NT2/D1 (cell line): ENCODE results near the gene DECR2.

Experiments used
- DNase-seq: peaks from one replicate; pipeline ENCODE4 v3.0.0-alpha.2; 2011; ENCODE audit warnings: low read depth, low spot score
- H3K27me3 ChIP-seq: 2 replicates; pipeline ENCODE4 v1.6.0; 2011; ENCODE audit warnings: mild to moderate bottlenecking; ENCODE audit not compliant: insufficient read length, insufficient read depth
- H3K36me3 ChIP-seq: 2 replicates; pipeline ENCODE4 v1.6.1; 2011; ENCODE audit warnings: mild to moderate bottlenecking, low read length, mixed read lengths; ENCODE audit not compliant: insufficient read depth, insufficient read length
- H3K4me1 ChIP-seq: 2 replicates; pipeline ENCODE4 v1.5.1; 2011; ENCODE audit not compliant: insufficient read depth, insufficient read length
- H3K4me3 ChIP-seq: 2 replicates; pipeline ENCODE4 v1.5.1; 2011; ENCODE audit warnings: low read depth; ENCODE audit not compliant: insufficient read length
- H3K9ac ChIP-seq: 2 replicates; pipeline ENCODE4 v1.6.0; 2011; ENCODE audit warnings: low read depth; ENCODE audit not compliant: insufficient read length
- H3K9me3 ChIP-seq: 2 replicates; pipeline ENCODE4 v1.5.1; 2011; ENCODE audit warnings: mild to moderate bottlenecking, low read length; ENCODE audit not compliant: insufficient read depth
- SUZ12 ChIP-seq: IDR thresholded peaks from 2 replicates; pipeline ENCODE4 v1.6.1; 2011; ENCODE audit not compliant: insufficient read length, insufficient read depth; ENCODE audit errors: extremely low read depth
- YY1 ChIP-seq: IDR thresholded peaks from 2 replicates; pipeline ENCODE4 v1.6.1; 2011; ENCODE audit not compliant: insufficient read length, insufficient read depth
- ZNF274 ChIP-seq: IDR thresholded peaks from 2 replicates; pipeline ENCODE4 v1.6.1; 2011; ENCODE audit warnings: mild to moderate bottlenecking, low read depth, low read length

The DECR2 gene

DNA sequence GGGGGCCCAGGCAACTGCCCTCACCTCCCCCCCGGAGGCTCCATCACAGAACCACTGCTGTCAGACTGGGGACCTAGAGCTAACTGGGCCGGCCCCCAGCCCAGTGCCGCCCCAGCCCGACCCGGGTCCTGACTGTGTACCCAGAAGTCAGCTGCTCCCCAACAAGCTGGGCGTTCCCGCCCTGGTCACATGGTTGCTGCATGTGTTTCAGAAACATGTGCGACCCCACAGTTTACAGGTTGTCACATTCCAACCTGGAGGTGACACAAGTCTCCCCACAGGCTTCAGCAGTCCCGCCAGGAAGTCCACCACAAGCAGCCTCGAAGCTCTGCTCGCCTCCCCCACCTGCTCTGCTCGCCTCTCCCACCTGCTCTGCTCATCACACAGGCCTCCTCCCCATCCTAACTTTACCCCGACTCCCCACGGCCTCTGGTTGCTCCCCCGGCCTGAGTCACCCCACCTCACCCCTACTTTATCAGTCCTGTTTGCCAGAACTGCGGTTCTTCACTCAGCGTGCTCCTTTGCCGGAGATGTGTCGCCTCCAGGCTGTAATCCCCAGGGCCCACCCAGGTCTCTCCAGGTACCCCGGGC, 32.3 kb upstream of the DECR2 start:
- no peaks in the 10 kb centered on the region for H3K9me3 ChIP-seq
- H3K9ac ChIP-seq = peak overlapping the region; percentile 88
- peaks cover 14% of the 10 kb centered on the region for H3K4me1 ChIP-seq
- H3K27me3 ChIP-seq = no peaks in the 10 kb centered on the region
- no peak for TF ChIP-seq YY1
- TF ChIP-seq SUZ12 = no peak
- TF ChIP-seq ZNF274 = no peak
- peaks cover 76% of the 10 kb centered on the region for H3K36me3 ChIP-seq
- H3K4me3 ChIP-seq = peak overlapping the region; percentile 51
- DNase-seq = no peak

DNA sequence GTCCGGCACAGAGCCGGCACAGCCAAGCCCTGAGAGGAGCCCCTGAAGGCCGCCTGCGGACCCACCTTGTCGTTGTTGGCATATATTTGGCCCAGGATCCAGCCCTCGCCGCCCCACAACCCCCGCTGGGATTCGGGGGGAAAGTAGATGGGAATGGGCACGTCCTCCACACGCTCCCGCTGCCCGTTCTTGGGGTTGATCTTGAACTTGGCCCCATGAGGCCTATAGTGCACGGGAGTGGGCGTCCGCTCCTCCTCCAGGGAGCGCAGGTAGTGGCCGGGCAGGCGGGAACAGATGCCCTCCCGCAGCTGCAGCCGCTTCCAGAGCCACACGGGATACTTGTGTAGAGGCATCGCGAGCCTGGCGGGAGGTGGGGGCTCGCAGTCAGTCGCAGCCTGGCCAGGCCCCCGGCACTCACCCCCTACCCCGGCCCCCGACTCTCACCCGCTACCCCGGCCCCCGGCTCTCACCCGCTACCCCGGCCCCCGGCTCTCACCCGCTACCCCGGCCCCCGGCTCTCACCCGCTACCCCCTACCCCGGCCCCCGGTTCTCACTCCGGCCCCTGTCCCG, 31.7 kb upstream of the DECR2 start:
- Histone ChIP-seq H3K36me3 (peaks cover 82% of the 10 kb centered on the region), H3K4me1 (peaks cover 15% of the 10 kb centered on the region), H3K9me3 (no peaks in the 10 kb centered on the region), H3K27me3 (no peaks in the 10 kb centered on the region), H3K9ac (peak overlapping the region; percentile 88), H3K4me3 (peak overlapping the region; percentile 51)
- DNase-seq = no peak
- no peak for TF ChIP-seq YY1
- TF ChIP-seq ZNF274 = no peak
- no peak for TF ChIP-seq SUZ12

DNA sequence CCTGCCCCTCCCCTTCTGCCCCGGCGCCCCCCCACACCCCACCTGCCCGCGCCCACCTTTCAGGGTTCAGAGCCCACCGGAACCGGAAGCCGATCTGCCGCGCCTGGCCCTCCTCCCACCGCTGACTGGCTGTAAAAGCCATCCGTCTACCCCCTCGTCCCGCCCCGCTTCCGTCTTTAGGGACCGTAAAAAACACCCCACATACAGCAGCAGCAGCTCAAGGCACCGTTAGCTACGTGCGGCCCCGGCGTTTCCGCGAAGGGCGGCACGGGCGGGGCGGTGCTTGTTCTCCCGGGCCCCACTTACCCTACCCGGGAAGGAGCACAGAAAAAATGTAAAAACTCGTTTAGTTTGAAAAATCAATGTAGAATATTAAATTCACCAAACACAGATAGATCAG, 31.2 kb upstream of the DECR2 start, which contains the start of gene MRPL28:
Gene MRPL28, minus strand, starts transcription at position 96 of the 400 bp plus-strand sequence. CDS start 320 bp downstream, outside the sequence.
- no peak for TF ChIP-seq SUZ12
- TF ChIP-seq ZNF274 = no peak
- TF ChIP-seq YY1 = no peak
- H3K36me3 ChIP-seq = peaks cover 85% of the 10 kb centered on the region
- peak within 1 kb of the TSS; percentile 51 for H3K4me3 ChIP-seq
- peak within 1 kb of the TSS; percentile 88 for H3K9ac ChIP-seq
- peak; percentile 94 for DNase-seq
- H3K27me3 ChIP-seq = no peaks in the 10 kb centered on the region
- H3K4me1 ChIP-seq = peaks cover 15% of the 10 kb centered on the region
- H3K9me3 ChIP-seq = no peaks in the 10 kb centered on the region

DNA sequence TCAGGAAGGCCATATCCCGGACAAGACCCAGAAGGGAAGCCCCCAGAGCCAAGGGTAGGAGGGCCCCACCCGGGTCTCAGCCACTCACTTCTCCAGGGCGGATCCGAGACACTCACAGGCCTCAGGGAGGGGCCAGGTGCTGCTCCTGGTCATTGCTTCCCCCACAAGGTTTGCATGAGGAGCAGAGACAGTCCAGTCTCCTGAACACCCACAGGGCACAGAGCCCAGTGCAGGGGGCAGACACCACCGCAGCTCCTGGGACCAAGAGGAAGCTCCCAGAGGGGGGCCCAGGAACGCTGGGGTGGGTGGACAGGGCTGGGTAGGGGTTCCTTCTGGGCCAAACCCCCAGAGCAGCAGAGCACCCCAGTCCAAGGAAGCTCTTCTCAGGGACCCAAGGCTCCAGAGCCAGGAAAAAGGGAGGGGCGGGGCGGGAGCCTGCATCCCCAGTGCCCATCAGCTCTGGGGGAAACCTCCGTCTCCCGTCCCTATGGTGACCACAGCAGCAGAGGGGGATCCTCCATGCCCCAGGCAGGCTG, 30.6 kb upstream of the DECR2 start:
- H3K36me3 ChIP-seq = peaks cover 87% of the 10 kb centered on the region
- H3K9me3 ChIP-seq = no peaks in the 10 kb centered on the region
- H3K4me1 ChIP-seq = peaks cover 15% of the 10 kb centered on the region
- H3K4me3 ChIP-seq = no peak overlapping the region
- H3K27me3 ChIP-seq = no peaks in the 10 kb centered on the region
- DNase-seq = no peak
- TF ChIP-seq YY1 = no peak
- TF ChIP-seq SUZ12 = no peak
- TF ChIP-seq ZNF274 = no peak
- H3K9ac ChIP-seq = peak overlapping the region; percentile 43

DNA sequence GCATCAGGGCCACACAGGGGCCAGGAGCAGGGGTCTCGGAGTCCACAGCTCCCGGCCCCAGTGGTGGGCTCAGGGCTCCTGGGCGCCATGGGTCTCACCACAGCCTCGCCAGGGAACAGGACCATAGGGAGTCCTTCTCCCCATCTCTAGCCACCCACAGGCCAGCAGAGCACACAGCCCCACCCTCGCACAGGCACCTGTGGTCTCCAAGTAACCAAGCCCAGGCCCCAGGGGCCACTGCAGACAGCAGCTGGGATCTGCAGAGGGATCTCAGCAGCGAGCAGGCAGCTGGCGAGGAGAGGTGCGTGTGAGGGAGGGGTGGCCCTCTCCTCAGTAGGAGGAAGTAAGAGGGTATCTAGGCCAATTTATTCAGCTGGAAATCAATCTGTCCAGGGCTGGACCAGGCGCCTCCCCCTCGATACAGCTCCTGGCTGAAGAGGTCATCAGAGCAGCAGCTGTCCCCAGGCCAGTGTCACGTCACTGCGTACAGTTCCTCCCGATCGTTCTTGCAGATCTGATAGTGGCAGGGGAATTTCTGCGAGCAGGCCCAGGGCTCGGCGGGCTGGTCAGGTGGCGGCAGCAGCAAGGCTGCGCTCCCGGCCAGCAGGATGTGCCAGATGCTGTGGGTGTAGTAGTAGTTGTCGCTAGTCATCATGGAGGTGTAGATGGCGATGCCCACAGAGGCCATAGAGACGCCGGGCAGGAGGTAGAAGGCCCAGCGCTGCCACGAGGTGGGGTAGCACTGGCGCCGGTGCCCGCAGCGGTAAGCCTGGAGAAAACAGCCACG, 30.0 kb upstream of the DECR2 start:
- DNase-seq = no peak
- no peak overlapping the region for H3K4me3 ChIP-seq
- peak overlapping the region; percentile 43 for H3K9ac ChIP-seq
- H3K4me1 ChIP-seq = peaks cover 15% of the 10 kb centered on the region
- H3K9me3 ChIP-seq = no peaks in the 10 kb centered on the region
- TF ChIP-seq YY1 (no peak), SUZ12 (no peak), ZNF274 (no peak)
- no peaks in the 10 kb centered on the region for H3K27me3 ChIP-seq
- H3K36me3 ChIP-seq = peaks cover 87% of the 10 kb centered on the region

DNA sequence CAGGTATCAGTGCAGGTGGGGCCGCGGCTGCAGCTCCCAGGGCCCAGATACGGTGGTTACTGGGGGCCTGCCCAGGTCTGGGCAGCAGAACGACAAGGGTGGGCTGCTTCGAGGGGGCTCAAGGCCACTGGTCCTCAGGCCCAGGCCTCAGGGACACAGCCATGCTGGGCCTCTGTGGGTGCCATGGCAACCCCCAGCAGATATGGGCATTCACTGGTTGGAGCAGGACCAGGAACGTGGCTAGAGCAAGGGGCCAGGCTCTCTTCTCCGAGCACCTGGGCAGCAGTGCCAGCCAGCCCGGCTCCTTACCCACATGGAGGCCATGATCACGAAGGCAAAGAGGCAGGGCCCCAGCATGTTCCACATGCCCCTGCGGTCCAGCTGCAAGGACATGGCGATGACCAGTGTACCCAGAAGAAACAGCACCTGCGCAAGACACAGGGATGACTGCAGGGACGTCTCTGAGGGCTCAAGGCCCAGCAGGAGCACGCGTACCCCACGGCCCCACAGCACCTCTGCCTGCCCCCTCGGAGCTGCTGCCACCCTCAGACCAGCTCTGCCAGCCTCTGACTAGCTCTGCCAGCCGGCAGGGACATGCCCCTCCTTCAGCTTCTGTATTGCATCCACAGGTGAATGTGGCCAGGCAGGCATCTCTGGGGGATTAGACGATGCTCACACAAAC, 29.2 kb upstream of the DECR2 start:
- no peak for DNase-seq
- no peak for TF ChIP-seq YY1
- no peak for TF ChIP-seq ZNF274
- no peak for TF ChIP-seq SUZ12
- no peaks in the 10 kb centered on the region for H3K27me3 ChIP-seq
- H3K4me1 ChIP-seq = peaks cover 15% of the 10 kb centered on the region
- H3K4me3 ChIP-seq = no peak overlapping the region
- H3K9ac ChIP-seq = no peak overlapping the region
- H3K9me3 ChIP-seq = no peaks in the 10 kb centered on the region
- peaks cover 87% of the 10 kb centered on the region for H3K36me3 ChIP-seq
